DOHH2 (cell line): ENCODE results near the gene PALLD.

ENCODE experiments used
- H3F3A ChIP-seq: fragments of 200-600 bp; sonication (generic), shearing (Covaris generic); 2 replicates; pipeline ENCODE4 v1.6.0; 2016; ENCODE audit warnings: antibody characterized with exemption, mild to moderate bottlenecking; ENCODE audit not compliant: control insufficient read depth, insufficient read depth
- H3K27ac ChIP-seq: fragments of 200-600 bp; sonication (generic); 2 replicates; pipeline ENCODE4 v1.5.1; 2014; ENCODE audit warnings: low read depth, mild to moderate bottlenecking, low read length, moderate library complexity
- H3K27me3 ChIP-seq: fragments of 200-600 bp; sonication (generic); 2 replicates; pipeline ENCODE4 v1.6.1; 2014; ENCODE audit warnings: mild to moderate bottlenecking, low read length, mixed read lengths; ENCODE audit not compliant: control insufficient read depth
- H3K36me3 ChIP-seq: fragments of 200-600 bp; sonication (generic); 2 replicates; pipeline ENCODE4 v1.6.1; 2014; ENCODE audit warnings: mild to moderate bottlenecking, low read length, moderate library complexity, mixed read lengths; ENCODE audit not compliant: control insufficient read depth
- H3K4me1 ChIP-seq: fragments of 200-600 bp; sonication (generic); 2 replicates; pipeline ENCODE4 v1.6.1; 2014; ENCODE audit warnings: mild to moderate bottlenecking, low read length, mixed read lengths; ENCODE audit not compliant: control insufficient read depth
- H3K4me2 ChIP-seq: fragments of 200-600 bp; sonication (generic); 2 replicates; pipeline ENCODE4 v1.6.0; 2014; ENCODE audit warnings: mild to moderate bottlenecking, low read length, moderate library complexity
- H3K4me3 ChIP-seq: fragments of 200-600 bp; sonication (generic); 2 replicates; pipeline ENCODE4 v1.5.1; 2014; ENCODE audit warnings: mild to moderate bottlenecking, low read length, mixed read lengths
- H3K79me2 ChIP-seq: fragments of 200-600 bp; sonication (generic); 2 replicates; pipeline ENCODE4 v1.6.1; 2014; ENCODE audit warnings: mild to moderate bottlenecking, low read length, mixed read lengths; ENCODE audit not compliant: control insufficient read depth
- H3K9me2 ChIP-seq: fragments of 200-600 bp; sonication (generic); replicated peaks from 2 replicates; pipeline ENCODE4 v1.6.1; 2014; ENCODE audit warnings: mild to moderate bottlenecking, low read length, mixed read lengths; ENCODE audit not compliant: control insufficient read depth
- H3K9me3 ChIP-seq: fragments of 200-600 bp; sonication (generic); 2 replicates; pipeline ENCODE4 v1.6.1; 2014; ENCODE audit warnings: antibody characterized with exemption, low read length, mixed read lengths; ENCODE audit not compliant: control insufficient read depth, insufficient read depth
- H4K20me1 ChIP-seq: fragments of 200-600 bp; sonication (generic); 2 replicates; pipeline ENCODE4 v1.6.0; 2014; ENCODE audit warnings: low read depth, mild to moderate bottlenecking, antibody characterized with exemption, low read length, moderate library complexity; ENCODE audit not compliant: control insufficient read depth, insufficient read depth
- CTCF ChIP-seq: fragments of 200-600 bp; sonication (generic); IDR thresholded peaks from one replicate; pipeline ENCODE4 v1.5.1; 2014; ENCODE audit warnings: antibody characterized with exemption, mild to moderate bottlenecking, low read depth, low read length; ENCODE audit not compliant: poor library complexity, severe bottlenecking
- EZH2phosphoT487 ChIP-seq: fragments of 200-600 bp; sonication (generic); IDR thresholded peaks from 2 replicates; pipeline ENCODE4 v1.6.1; 2017; ENCODE audit warnings: borderline replicate concordance, mild to moderate bottlenecking, antibody characterized with exemption, low read length, moderate library complexity, mixed read lengths

PALLD gene

GRCh38 chr4:168734703-168735678 is 238.1 kb downstream of the PALLD start:
- no peak overlapping the region for H3K4me3 ChIP-seq
- no peak overlapping the region for H3K4me2 ChIP-seq
- no peaks in the 10 kb centered on the region for H3F3A ChIP-seq
- H3K9me3 ChIP-seq = no peaks in the 10 kb centered on the region
- TF ChIP-seq CTCF (no peak), EZH2phosphoT487 (no peak)
- no peaks in the 10 kb centered on the region for H3K27me3 ChIP-seq
- no peaks in the 10 kb centered on the region for H3K36me3 ChIP-seq
- no peaks in the 10 kb centered on the region for H3K4me1 ChIP-seq
- no peak overlapping the region for H3K27ac ChIP-seq
- no peaks in the 10 kb centered on the region for H4K20me1 ChIP-seq
- H3K9me2 ChIP-seq = no peaks in the 10 kb centered on the region
- no peaks in the 10 kb centered on the region for H3K79me2 ChIP-seq

GRCh38 chr4:168735735-168736134 is 238.9 kb downstream of the PALLD start:
- Histone ChIP-seq H3K79me2 (no peaks in the 10 kb centered on the region), H3K4me3 (no peak overlapping the region), H3K9me2 (no peaks in the 10 kb centered on the region), H3K36me3 (no peaks in the 10 kb centered on the region), H4K20me1 (no peaks in the 10 kb centered on the region), H3K4me1 (no peaks in the 10 kb centered on the region), H3K27ac (no peak overlapping the region), H3K4me2 (no peak overlapping the region), H3F3A (no peaks in the 10 kb centered on the region), H3K27me3 (no peaks in the 10 kb centered on the region), H3K9me3 (no peaks in the 10 kb centered on the region)
- TF ChIP-seq CTCF (no peak), EZH2phosphoT487 (no peak)

GRCh38 chr4:168736860-168737805 is 240.3 kb downstream of the PALLD start:
- no peaks in the 10 kb centered on the region for H3K27me3 ChIP-seq
- H3K79me2 ChIP-seq = no peaks in the 10 kb centered on the region
- no peak overlapping the region for H3K4me3 ChIP-seq
- no peak overlapping the region for H3K4me2 ChIP-seq
- H3K9me3 ChIP-seq = no peaks in the 10 kb centered on the region
- H3F3A ChIP-seq = no peaks in the 10 kb centered on the region
- H3K9me2 ChIP-seq = no peaks in the 10 kb centered on the region
- no peak overlapping the region for H3K27ac ChIP-seq
- TF ChIP-seq CTCF (no peak), EZH2phosphoT487 (no peak)
- no peaks in the 10 kb centered on the region for H3K4me1 ChIP-seq
- no peaks in the 10 kb centered on the region for H3K36me3 ChIP-seq
- no peaks in the 10 kb centered on the region for H4K20me1 ChIP-seq
